ENCODE results near the gene GMEB2.
"Not testable (repeated sequence)": the region's sequence is repeated elsewhere in the genome, so short reads cannot be mapped to it uniquely, and the experiment has no call there.

Gene GMEB2

GRCh38 chr20:63561624-63562396 lies 65.1 kb downstream of the GMEB2 start:
- peaks cover under 1% of the 10 kb centered on the region for H3K4me1 Mint-ChIP-seq
- ATAC-seq, result no peak
- no peak overlapping the region for H3K27ac Mint-ChIP-seq

GRCh38 chr20:63560856-63561609 lies 65.9 kb downstream of the GMEB2 start:
- H3K36me3 Mint-ChIP-seq, result peaks cover 30% of the 10 kb centered on the region
- no peaks in the 10 kb centered on the region for H3K27me3 Mint-ChIP-seq

More at GRCh38 chr20:63561624-63562396, 65.1 kb downstream of the GMEB2 start:
- Mint-ChIP-seq H3K4me3 (no peak overlapping the region), H3K27me3 (no peaks in the 10 kb centered on the region), H3K36me3 (peaks cover 30% of the 10 kb centered on the region), H3K9me3 (peaks cover 3% of the 10 kb centered on the region)

GRCh38 chr20:63560333-63560805 lies 66.5 kb downstream of the GMEB2 start:
- peaks cover 25% of the 10 kb centered on the region for H3K36me3 Mint-ChIP-seq
- H3K27me3 Mint-ChIP-seq, result no peaks in the 10 kb centered on the region
- ATAC-seq, result no peak
- H3K9me3 Mint-ChIP-seq, result peaks cover 3% of the 10 kb centered on the region
- H3K27ac Mint-ChIP-seq, result no peak overlapping the region
- H3K4me3 Mint-ChIP-seq, result no peak overlapping the region
- H3K4me1 Mint-ChIP-seq, result peaks cover 2% of the 10 kb centered on the region

More at GRCh38 chr20:63560856-63561609, 65.9 kb downstream of the GMEB2 start:
- H3K27ac Mint-ChIP-seq, result no peak overlapping the region
- no peak overlapping the region for H3K4me3 Mint-ChIP-seq
- H3K4me1 Mint-ChIP-seq, result no peaks in the 10 kb centered on the region
- ATAC-seq, result no peak
- peaks cover 3% of the 10 kb centered on the region for H3K9me3 Mint-ChIP-seq

DNA sequence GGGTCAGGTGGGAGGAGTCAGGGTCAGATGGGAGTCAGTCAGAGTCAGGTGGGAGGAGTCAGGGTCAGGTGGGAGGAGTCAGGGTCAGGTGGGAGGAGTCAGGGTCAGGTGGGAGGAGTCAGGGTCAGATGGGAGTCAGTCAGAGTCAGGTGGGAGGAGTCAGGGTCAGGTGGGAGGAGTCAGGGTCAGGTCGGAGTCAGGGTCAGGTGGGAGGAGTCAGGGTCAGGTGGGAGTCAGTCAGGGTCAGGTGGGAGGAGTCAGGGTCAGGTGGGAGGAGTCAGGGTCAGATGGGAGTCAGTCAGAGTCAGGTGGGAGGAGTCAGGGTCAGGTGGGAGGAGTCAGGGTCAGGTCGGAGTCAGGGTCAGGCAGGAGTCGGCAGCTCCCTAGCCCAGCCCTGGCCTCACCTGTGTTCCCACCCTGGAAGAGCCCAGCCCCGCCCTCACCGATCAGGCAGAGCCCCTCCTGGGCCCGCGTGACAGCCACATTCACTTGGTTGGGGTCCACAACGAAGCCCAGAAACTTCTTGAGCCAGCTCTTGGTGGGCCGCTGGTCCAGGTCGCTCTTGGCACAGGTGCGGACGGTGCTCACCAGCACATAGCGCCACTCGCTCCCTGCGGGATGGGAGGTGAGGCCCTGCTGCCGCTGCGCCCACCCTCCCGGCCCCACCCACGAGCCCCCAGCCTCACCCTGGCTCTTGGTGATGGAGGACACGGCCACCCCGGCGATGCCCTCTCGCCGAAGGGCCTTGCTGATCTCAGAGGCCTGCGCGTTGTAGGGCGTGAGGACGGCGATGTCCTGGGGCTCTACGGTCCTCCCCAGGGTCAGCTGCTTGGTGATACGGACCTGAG lies 67.2 kb downstream of the GMEB2 start:
- not testable (repeated sequence) for H3K27me3 Mint-ChIP-seq, H3K4me1 Mint-ChIP-seq, H3K9me3 Mint-ChIP-seq, ATAC-seq, H3K4me3 Mint-ChIP-seq
- peaks cover 23% of the 10 kb centered on the region for H3K36me3 Mint-ChIP-seq
- H3K27ac Mint-ChIP-seq, result peak overlapping the region; percentile 48

DNA sequence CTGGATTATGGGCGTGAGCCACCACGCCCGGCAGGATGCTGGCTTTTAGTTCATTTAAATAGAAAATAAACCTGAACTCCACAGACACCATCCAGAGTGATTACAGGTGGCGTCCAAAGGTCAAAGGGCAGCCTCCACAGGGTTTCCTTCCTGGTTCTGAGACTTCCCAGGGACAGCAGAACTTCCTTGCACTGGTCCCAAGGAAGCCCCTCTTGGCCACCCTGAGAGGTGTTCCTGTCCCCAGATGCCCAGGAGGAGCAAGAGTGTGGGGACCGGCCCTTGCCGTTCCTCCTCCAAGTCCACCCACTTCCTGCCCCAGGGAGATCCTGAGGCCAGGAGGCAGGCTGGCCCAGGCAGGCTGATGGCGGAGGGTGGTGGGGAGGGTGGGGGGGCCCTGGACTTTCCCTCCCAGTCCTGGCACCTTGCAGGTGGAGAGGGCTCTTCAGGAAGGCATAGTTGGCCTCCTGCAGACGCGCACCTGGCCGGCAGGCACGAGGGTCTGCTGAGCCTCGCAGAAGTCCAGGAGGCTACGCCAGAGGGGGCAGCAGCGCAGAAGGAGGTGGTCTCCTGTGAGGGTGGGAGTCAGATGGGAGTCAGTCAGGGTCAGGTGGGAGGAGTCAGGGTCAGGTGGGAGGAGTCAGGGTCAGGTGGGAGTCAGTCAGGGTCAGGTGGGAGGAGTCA lies 68.0 kb downstream of the GMEB2 start:
- Mint-ChIP-seq H3K27ac (peak overlapping the region; percentile 48), H3K27me3 (no peaks in the 10 kb centered on the region), H3K4me3 (no peak overlapping the region), H3K9me3 (peaks cover 3% of the 10 kb centered on the region), H3K4me1 (peaks cover 15% of the 10 kb centered on the region), H3K36me3 (peaks cover 23% of the 10 kb centered on the region)
- ATAC-seq, result no peak

GRCh38 chr20:63557481-63557891 lies 69.4 kb downstream of the GMEB2 start:
- peaks cover 23% of the 10 kb centered on the region for H3K36me3 Mint-ChIP-seq
- H3K9me3 Mint-ChIP-seq, result peaks cover 3% of the 10 kb centered on the region
- H3K27me3 Mint-ChIP-seq, result no peaks in the 10 kb centered on the region
- no peak overlapping the region for H3K27ac Mint-ChIP-seq
- ATAC-seq, result no peak
- no peak overlapping the region for H3K4me3 Mint-ChIP-seq
- H3K4me1 Mint-ChIP-seq, result peaks cover 24% of the 10 kb centered on the region

- H3K9me3 Mint-ChIP-seq, result peaks cover 3% of the 10 kb centered on the region
- H3K4me1 Mint-ChIP-seq, result peaks cover 29% of the 10 kb centered on the region
- H3K27me3 Mint-ChIP-seq, result no peaks in the 10 kb centered on the region
- no peak for ATAC-seq
- peaks cover 23% of the 10 kb centered on the region for H3K36me3 Mint-ChIP-seq
- no peak overlapping the region for H3K4me3 Mint-ChIP-seq
- H3K27ac Mint-ChIP-seq, result no peak overlapping the region
Observed at GRCh38 chr20:63556873-63557478, 69.9 kb downstream of the GMEB2 start.

- H3K27me3 Mint-ChIP-seq, result peaks cover 4% of the 10 kb centered on the region
- peaks cover 3% of the 10 kb centered on the region for H3K9me3 Mint-ChIP-seq
- H3K27ac Mint-ChIP-seq, result no peak overlapping the region
- ATAC-seq, result no peak
- H3K4me1 Mint-ChIP-seq, result peaks cover 36% of the 10 kb centered on the region
- peaks cover 18% of the 10 kb centered on the region for H3K36me3 Mint-ChIP-seq
- H3K4me3 Mint-ChIP-seq, result no peak overlapping the region
Observed at GRCh38 chr20:63555661-63556381, 71.1 kb downstream of the GMEB2 start.

DNA sequence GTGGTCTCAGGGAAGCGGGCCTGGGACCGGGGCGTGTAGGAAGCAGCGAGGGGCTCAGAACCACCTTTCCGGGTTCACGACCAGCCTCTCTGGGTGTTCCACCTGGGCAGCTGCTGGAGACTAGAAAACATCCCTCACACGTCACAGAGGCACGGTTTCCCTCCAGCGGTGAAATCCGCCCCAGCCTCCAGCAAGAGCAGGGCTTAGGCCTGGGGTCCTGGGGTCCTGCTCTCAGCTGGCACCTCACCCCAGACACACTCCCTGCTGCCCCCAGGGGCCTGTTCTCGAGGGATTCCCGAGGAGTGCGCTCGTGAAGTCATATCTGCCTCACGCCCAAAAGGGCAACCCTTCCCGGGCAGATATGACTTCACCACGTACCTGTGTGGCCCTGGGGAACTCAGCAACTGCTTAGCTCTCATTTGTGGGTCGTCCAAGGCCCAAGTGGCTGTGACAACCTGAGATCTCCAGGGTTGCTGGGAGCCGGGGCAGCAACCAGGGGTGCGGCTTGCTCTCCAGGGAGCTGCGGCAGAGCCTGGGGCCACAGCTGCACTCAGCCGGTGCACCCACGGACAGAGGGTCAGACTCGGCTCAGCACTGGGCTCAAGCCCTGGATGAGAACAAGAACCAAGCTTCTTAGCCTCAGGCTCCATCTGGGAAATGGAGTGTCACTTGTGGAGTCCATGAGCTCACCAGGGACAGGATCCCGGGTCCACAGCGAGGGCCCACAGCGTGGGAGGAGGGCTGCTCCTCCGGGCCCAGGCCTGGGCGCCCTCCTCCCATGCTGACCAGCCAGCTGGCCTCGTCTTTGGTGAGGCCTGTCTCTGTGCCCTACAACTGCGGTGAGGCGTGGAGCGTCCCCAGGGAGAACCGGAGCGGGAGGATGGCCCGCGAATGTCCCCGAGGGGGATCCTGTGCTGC lies 72.3 kb downstream of the GMEB2 start:
- peaks cover 16% of the 10 kb centered on the region for H3K27me3 Mint-ChIP-seq
- peak overlapping the region; percentile 76 for H3K27ac Mint-ChIP-seq
- peaks cover 10% of the 10 kb centered on the region for H3K36me3 Mint-ChIP-seq
- H3K9me3 Mint-ChIP-seq, result peaks cover 3% of the 10 kb centered on the region
- peak overlapping the region; percentile 77 for H3K4me3 Mint-ChIP-seq
- peaks cover 44% of the 10 kb centered on the region for H3K4me1 Mint-ChIP-seq
- ATAC-seq, result peak; percentile 69

DNA sequence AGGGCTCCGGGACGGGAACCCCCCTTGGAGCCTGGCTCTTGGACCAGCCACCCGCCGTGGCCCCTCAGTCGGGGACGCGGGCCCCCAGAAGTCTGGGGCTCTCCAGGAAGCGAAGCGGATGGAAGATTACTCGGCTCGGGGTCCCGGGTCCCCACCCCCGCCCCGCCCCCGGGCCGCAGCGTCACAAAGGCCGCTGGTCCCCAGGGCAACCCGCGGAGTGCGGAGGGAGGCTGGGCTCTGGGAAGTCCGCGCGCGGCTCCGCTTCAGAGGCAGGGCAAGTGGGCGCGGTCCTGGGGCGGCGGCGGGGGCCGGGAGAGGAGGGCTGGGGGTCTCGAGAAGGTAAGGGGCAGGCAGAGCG lies 73.0 kb downstream of the GMEB2 start, which contains the start of gene FNDC11:
FNDC11 (plus strand) TSS at position 227 of the 358 bp plus-strand sequence. CDS start 1,505 bp downstream, outside the sequence.
- H3K9me3 Mint-ChIP-seq, result no peaks in the 10 kb centered on the region

GRCh38 chr20:63553251-63553932 lies 73.5 kb downstream of the GMEB2 start:
- Mint-ChIP-seq H3K4me1 (peaks cover 57% of the 10 kb centered on the region), H3K27me3 (peaks cover 24% of the 10 kb centered on the region), H3K27ac (peak overlapping the region; percentile 76), H3K36me3 (no peaks in the 10 kb centered on the region), H3K4me3 (peak overlapping the region; percentile 77), H3K9me3 (no peaks in the 10 kb centered on the region)
- ATAC-seq, result peak; percentile 65

More for the DNA sequence above, 73.0 kb downstream of the GMEB2 start, which contains the start of gene FNDC11:
- peak within 1 kb of the TSS; percentile 77 for H3K4me3 Mint-ChIP-seq
- peaks cover 23% of the 10 kb centered on the region for H3K27me3 Mint-ChIP-seq
- H3K4me1 Mint-ChIP-seq, result peaks cover 52% of the 10 kb centered on the region
- H3K36me3 Mint-ChIP-seq, result peaks cover 4% of the 10 kb centered on the region
- peak within 1 kb of the TSS; percentile 76 for H3K27ac Mint-ChIP-seq
- peak; percentile 67 for ATAC-seq

- Mint-ChIP-seq H3K27me3 (peaks cover 24% of the 10 kb centered on the region), H3K4me3 (peak overlapping the region; percentile 77), H3K36me3 (no peaks in the 10 kb centered on the region), H3K27ac (peak overlapping the region; percentile 76), H3K4me1 (peaks cover 57% of the 10 kb centered on the region), H3K9me3 (no peaks in the 10 kb centered on the region)
- peak; percentile 56 for ATAC-seq
Observed at GRCh38 chr20:63552481-63553249, 74.2 kb downstream of the GMEB2 start.
